PFSK-1 (cell line): ENCODE measurements around the gene EGFL8.

ENCODE experiments used
- FOXP2 ChIP-seq: optimal IDR thresholded peaks from 2 replicates; pipeline ENCODE3; 2011; ENCODE audit warnings: borderline replicate concordance, control low read depth, inconsistent platforms; ENCODE audit not compliant: insufficient read depth; ENCODE audit errors: extremely low read length, extremely low read depth
- POLR2AphosphoS5 ChIP-seq: IDR thresholded peaks from 2 replicates; pipeline ENCODE4 v1.6.1; 2012; ENCODE audit warnings: low read depth, mild to moderate bottlenecking, control low read depth, low read length, moderate library complexity
- SIN3A ChIP-seq: IDR thresholded peaks from 2 replicates; pipeline ENCODE4 v1.6.1; 2012; ENCODE audit warnings: mild to moderate bottlenecking, low read length, moderate library complexity, borderline replicate concordance; ENCODE audit not compliant: insufficient read depth
- TAF1 ChIP-seq: IDR thresholded peaks from 2 replicates; pipeline ENCODE4 v1.6.1; 2012; ENCODE audit warnings: low read length, control low read depth, borderline replicate concordance; ENCODE audit not compliant: insufficient read depth
- TF ChIP-seq, protein P1 (sequence below), 2 experiments: IDR thresholded peaks; 2 replicates each; pipeline versions ENCODE4 v1.6.1 to v1.8.0; 2011 to 2012; ENCODE audit warnings: low read depth in 2 of 2, low read length in 2 of 2, control low read depth in 1 of 2, inconsistent platforms in 1 of 2, mild to moderate bottlenecking in 1 of 2, moderate library complexity in 1 of 2; ENCODE audit not compliant: insufficient read depth in 1 of 2

Gene EGFL8

DNA sequence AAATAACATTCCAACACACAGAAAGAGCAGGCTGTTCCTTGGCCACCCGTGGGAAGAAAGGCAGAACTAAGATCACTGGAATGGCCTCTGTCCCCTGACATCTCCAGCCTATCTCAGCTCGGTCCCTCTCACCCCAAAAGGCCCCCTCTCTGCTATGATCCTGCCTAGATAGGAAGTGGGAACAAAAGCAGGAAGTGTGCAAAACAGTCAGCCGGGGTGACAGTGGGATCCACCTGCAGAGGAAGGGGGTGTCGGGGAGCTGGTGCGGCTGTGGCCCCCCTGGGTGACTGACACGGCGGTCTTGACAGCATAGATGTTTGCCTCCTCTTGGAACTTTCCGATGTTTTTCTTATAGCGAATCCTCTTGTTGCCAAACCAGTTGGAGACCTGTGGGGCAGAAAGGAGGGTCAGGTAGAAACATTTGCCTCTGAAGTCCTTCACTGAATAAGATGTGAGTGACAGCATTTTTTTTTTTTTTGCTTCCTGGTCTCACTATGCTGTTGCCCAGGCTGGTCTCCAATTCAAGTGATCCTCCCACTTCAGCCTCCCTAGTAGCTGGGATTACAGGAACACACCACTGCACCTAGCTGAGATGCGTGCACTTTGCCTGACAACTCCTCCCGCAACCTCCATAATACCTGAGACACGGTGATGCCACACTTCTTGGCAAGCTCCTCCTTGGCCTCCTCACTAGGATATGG lies 22.8 kb downstream of the EGFL8 start:
- TF ChIP-seq TAF1 (no peak), FOXP2 (no peak)

DNA sequence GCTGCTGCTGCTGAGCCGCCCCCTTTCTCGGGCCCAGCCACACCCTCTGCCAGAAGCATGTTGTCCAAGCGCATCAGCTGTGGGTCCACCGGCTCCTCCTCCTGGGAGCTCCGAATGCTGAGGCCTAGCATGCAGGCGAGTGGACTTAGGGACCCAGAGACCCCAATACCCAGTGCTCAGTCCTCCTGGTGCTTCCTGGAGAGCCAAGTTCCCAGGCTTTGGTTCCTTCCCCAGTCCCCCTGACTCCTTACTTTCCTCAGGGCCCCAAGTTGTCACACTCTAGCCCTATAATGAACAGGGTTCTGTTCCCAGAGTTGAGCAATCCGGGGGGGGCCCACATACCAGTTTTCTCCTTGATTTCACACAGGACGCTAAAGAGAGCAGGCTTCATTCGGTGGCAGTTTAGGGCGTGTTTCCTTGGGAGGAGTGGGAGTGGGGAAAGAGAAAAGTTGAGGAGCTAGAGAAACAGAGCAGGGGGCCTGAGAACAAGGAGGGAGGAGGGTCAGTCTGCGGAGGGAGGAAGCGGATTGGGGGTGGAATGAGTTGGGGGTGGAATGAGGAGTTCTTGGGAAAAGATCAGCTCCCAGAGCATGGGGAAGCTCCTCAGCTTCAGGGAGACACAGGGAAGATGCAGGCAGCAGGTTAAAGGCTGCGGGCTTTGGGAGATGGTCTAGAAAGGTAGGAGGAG lies 24.1 kb downstream of the EGFL8 start:
- TF ChIP-seq SIN3A (no peak), FOXP2 (no peak), TAF1 (no peak), POLR2AphosphoS5 (no peak)
- TF ChIP-seq, protein P1, sequence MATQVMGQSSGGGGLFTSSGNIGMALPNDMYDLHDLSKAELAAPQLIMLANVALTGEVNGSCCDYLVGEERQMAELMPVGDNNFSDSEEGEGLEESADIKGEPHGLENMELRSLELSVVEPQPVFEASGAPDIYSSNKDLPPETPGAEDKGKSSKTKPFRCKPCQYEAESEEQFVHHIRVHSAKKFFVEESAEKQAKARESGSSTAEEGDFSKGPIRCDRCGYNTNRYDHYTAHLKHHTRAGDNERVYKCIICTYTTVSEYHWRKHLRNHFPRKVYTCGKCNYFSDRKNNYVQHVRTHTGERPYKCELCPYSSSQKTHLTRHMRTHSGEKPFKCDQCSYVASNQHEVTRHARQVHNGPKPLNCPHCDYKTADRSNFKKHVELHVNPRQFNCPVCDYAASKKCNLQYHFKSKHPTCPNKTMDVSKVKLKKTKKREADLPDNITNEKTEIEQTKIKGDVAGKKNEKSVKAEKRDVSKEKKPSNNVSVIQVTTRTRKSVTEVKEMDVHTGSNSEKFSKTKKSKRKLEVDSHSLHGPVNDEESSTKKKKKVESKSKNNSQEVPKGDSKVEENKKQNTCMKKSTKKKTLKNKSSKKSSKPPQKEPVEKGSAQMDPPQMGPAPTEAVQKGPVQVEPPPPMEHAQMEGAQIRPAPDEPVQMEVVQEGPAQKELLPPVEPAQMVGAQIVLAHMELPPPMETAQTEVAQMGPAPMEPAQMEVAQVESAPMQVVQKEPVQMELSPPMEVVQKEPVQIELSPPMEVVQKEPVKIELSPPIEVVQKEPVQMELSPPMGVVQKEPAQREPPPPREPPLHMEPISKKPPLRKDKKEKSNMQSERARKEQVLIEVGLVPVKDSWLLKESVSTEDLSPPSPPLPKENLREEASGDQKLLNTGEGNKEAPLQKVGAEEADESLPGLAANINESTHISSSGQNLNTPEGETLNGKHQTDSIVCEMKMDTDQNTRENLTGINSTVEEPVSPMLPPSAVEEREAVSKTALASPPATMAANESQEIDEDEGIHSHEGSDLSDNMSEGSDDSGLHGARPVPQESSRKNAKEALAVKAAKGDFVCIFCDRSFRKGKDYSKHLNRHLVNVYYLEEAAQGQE (IDR thresholded peaks at IDR 0.05; ENCODE audit: insufficient read depth in 1 of 2, low read depth in 2 of 2, low read length in 2 of 2) = no peak

DNA sequence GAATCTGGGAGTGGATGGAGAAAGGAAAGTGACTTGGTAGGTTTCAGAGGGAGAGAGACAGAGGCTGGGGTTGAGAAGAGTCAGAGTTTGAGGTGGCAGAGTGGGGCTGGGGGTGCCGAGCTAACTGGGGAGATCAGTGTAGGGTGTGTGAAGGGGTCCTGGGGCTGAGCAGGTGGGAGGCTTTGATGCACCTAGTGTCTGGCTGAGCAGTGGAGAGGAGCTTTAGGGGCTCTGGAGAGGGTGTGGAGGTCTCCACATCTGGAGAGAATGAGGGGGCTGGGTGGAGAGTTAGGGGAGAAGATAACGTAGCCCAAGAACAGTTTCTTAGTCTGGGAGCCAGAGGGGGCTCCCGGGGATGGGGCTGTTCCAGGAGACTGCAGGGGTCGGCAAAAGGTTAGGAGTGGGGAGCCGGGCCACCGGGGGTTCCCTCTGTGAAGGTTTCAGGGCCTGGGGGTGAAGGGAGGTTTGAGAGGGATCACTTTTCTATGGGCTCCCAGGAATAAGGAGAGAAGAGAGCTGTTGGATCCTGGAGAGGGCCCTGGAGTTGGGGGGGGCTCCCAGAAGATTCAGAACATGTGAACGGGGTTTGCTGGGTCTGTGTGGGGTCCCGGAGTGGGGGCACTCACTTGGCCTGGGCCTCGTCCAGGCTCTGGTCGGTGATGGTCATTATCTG lies 24.8 kb downstream of the EGFL8 start:
- TF ChIP-seq SIN3A (no peak), FOXP2 (no peak), POLR2AphosphoS5 (no peak), TAF1 (no peak)
- TF ChIP-seq, protein P1 (IDR thresholded peaks at IDR 0.05; ENCODE audit: insufficient read depth in 1 of 2, low read depth in 2 of 2, low read length in 2 of 2) = no peak

DNA sequence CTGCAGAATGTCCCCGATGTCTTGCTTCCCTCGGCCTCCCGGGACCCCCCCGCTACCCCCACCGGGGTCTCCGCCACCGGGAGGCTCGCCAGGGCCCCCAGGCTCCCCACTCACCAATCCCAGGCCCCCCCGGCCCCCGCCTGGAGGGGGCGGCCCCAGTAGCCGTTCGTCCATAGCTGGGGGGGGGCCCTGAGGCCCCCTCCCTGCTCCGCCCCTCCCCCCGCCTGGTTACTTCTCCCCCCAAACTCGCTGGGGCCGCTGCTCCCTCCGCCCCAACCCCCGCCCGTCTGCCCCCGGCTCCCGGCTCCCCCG lies 25.3 kb downstream of the EGFL8 start:
- TF ChIP-seq, protein P1 (IDR thresholded peaks at IDR 0.05; ENCODE audit: insufficient read depth in 1 of 2, low read depth in 2 of 2, low read length in 2 of 2) = no peak
- TF ChIP-seq FOXP2 = no peak
- TF ChIP-seq TAF1 = no peak
- no peak for TF ChIP-seq POLR2AphosphoS5
- TF ChIP-seq SIN3A = no peak

DNA sequence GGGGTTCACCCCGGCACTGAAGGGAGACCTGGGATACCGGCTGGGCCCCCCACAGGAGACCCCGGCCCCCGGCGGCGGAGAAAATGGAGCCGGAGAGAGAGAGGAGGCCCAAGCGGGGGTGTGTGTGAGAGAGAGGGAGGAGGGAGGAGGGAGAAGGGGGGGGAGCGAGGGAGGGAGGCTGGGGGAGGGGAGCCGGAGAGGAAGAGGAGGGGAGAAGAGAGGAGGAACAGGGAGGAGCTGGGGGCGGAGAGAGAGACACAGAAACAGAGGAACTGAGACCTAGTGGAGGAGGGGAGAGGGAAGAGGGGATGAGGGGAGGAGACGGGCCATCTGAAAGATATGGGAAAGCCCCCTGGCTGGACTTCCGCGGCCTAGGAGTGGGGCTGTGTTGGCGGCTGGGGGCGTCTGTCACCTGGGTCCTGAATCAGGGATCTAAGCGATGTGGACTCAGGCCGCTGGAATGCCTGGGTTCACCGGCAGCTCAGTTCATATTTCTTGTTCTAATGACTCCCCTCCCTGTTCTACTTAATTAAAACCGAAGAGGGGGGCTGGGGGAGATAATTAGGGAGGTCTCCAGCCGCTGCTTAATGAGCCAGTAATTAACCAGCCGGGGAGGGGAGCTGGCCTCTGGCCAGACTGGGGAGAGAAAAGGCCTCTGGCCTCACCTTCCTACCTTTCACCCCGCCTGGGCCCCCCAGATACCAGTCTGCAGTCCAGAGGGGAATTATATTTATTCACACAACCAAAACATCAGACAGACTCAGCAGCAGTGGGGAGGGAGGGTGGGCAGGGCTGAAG lies 25.9 kb downstream of the EGFL8 start, which contains the start of gene PBX2:
Gene PBX2 (minus strand): TSS at position 149 of the 798 bp plus-strand sequence. CDS start 287 bp downstream, outside the sequence.
- TF ChIP-seq TAF1 (no peak), POLR2AphosphoS5 (peak; percentile 47; the same call in 1 of the 2 replicates), SIN3A (no peak)
- TF ChIP-seq, protein P1 (IDR thresholded peaks at IDR 0.05; ENCODE audit: insufficient read depth in 1 of 2, low read depth in 2 of 2, low read length in 2 of 2) = no peak
